ENCODE measurements around the gene RUBCNL.
"Not testable (repeated sequence)": the region's sequence is repeated elsewhere in the genome, so short reads cannot be mapped to it uniquely, and the experiment has no call there.

The RUBCNL gene

DNA sequence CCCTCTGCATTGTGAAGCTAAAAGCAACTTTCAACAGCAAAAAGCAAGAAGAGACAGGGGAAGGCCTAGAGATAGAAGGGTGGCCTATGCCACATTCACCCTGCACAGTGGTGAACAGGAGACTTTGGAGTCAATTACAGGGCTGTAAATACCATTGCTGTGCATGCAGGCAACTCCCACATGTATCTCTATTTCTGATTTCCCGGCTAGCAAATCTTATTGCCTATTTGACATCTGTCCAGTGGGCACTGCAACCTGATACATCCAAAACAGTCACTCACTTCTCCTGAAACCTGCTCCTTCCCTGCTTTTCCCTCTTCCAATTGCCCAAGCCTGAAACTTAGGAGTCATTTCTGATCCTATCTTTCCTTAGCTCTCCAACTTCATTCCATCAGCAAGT, 13.4 kb downstream of the RUBCNL start:
- no peak for DNase-seq (ENCODE audit: low read depth)

DNA sequence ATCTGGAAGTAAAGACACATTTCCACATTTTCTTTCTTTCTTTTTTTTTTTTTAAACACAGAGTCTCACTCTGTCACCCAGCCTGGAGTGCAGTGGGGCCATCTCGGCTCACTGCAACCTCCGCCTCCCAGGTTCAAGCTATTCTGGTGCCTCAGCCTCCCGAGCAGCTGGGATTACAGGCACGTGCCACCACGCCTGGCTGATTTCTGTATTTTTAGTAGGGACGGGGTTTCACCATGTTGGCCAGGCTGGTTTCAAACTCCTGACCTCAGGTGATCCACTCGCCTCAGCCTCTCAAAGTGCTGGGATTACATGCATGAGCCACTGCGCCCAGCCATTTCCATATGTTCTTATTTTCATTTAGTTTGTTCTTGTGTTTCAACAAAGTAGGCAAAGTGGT, 14.1 kb downstream of the RUBCNL start:
- DNase-seq (ENCODE audit: low read depth): not testable (repeated sequence)

GRCh38 chr13:46372071-46372470, 15.0 kb downstream of the RUBCNL start:
- DNase-seq (ENCODE audit: low read depth): no peak

- no peak for DNase-seq (ENCODE audit: low read depth)
Observed at GRCh38 chr13:46369506-46370277, 17.4 kb downstream of the RUBCNL start.

DNA sequence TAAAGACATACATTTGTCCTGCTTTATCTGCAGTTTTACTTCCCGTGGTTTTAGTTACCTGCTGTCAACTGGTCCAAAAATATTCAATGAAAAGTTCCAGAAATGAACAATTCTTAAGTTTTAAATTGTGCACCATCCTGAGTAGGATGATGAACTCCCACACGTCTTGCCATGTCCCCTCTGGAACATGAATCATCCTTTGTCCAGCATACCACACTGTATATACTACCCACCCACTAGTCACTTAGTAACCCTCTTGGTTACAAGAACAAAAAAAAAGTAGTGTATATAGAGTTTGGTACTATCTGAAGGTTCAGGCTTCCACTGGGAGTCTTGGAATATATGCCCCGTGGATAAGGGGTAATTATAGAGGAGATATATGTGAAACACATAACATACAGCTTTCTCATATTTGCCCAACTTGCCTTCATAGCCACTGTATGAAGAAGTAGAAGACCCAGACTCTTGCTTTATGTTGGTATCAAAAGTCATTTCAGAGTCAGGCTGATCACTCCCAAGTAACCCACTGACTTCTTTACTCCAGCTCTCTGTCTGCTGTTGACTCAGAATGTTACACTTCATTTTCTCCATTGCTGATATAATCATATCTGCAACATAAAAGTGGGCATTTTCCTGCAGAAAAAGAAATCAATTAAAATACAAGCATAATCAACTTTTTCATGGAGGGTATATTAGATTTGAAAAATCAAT, 19.3 kb downstream of the RUBCNL start:
- no peak for DNase-seq (ENCODE audit: low read depth)

DNA sequence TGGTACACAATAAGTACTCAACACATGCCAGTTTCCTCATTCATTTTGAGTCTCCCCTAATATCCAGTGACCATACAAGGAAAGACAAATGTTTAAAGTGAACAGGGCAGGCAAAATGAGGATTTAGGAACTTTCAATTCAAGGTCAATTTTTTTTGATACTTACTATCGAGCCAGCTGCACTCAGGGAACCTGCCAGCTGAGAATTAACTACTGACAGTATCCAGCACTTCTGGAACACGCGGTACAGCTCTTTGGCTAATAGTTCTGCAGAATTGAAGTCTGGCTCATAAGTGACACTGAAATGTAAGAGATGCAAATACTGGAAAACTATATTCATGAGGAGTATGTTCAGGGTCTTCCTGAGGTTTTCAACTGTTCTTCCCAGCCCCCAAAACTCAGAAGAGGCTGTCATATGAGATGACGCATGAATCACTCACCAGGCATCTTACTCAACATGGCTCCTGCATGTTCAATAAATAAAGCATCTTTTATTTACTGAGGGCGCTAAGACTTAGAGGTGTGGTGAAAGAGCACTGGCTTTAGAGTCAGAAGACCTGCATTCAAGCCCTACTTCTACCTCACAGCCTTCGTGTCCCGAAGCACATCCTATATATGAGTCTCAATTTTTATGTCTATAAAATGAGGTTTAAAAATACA, 25.6 kb downstream of the RUBCNL start:
- DNase-seq (ENCODE audit: low read depth): no peak

GRCh38 chr13:46360604-46361003, 26.4 kb downstream of the RUBCNL start:
- DNase-seq (ENCODE audit: low read depth): no peak

DNA sequence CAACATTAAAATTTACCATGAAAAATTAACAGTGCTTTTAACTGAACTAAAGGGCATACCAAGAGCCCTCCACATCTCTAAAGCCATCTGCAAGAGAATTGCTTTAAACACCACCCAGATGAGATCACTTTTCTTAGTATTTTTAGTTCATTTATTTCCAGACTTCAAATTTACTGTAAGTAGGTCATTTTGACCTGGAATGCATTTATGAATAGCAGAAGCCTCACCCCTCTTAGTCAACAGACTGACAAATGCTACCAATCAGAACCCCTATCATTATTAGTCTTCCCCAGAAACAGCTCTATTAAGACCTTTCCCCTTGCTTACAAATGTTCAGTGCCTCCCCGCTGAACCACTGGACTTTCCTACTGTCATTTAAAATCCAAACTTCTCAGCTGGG, 27.3 kb downstream of the RUBCNL start:
- no peak for DNase-seq (ENCODE audit: low read depth)

- DNase-seq (ENCODE audit: low read depth): no peak
Observed at GRCh38 chr13:46355901-46356590, 31.0 kb downstream of the RUBCNL start.

DNA sequence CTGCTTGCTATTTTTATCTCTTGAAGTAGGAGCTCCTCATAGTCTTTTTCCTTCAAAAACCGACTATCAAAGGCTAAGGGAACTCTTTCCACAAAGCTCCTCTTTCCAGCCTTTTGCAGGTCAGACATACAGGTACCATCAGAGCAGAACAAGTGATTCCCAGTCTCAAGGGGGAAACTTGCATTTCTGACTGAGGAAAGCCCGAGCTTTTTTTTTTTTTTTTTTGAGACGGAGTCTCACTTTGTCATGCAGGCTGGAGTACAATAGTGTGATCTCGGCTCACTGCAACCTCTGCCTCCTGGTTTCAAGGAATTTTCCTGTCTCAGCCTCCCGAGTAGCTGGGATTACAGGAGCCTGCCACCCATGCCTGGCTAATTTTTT, 32.0 kb downstream of the RUBCNL start:
- no peak for DNase-seq (ENCODE audit: low read depth)

GRCh38 chr13:46354156-46355087, 32.6 kb downstream of the RUBCNL start:
- no peak for DNase-seq (ENCODE audit: low read depth)

- DNase-seq (ENCODE audit: low read depth): no peak
Observed at GRCh38 chr13:46352805-46353204, 34.2 kb downstream of the RUBCNL start.

DNA sequence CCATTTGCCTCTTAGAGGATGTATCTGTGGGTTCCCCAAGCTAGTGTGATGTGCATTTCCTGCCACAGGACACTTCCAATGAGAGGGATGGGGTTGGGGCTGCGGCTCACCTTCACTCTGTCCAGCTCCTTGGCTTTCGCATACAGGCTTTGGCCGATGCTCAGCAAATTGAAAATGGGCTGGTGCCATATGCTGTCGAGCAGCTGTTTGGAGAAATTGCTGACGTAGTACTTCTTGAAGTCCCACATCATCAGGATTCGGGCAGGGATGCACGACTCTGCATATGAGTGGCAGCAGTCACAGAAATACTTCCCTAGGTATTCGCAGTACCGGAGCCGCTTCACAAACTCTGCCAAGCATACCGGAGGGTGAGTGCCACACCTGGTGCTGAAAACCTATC, 37.0 kb downstream of the RUBCNL start:
- no peak for DNase-seq (ENCODE audit: low read depth)

GRCh38 chr13:46348961-46349360, 38.1 kb downstream of the RUBCNL start:
- no peak for DNase-seq (ENCODE audit: low read depth)

DNA sequence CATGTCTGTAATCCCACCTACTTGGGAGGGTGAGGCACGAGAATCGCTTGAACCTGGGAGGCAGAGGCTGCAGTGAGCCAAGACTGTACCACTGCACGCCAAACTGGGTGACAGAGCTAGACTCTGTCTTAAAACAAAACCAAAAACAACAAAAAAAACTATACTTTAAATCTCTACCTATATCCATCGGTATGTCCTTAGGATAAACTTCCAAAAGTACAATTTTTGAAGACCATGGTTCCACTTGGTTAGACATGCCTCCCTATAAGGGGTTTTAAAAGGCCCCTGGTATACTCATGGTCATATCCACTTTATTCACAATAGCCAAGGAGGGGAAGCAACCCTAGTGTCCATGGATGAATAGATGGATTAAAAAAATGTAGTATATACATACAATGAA, 39.8 kb downstream of the RUBCNL start:
- no peak for DNase-seq (ENCODE audit: low read depth)

- no peak for DNase-seq (ENCODE audit: low read depth)
Observed at GRCh38 chr13:46345866-46346265, 41.2 kb downstream of the RUBCNL start.

- DNase-seq (ENCODE audit: low read depth): no peak
Observed at GRCh38 chr13:46345398-46345797, 41.7 kb downstream of the RUBCNL start.

DNA sequence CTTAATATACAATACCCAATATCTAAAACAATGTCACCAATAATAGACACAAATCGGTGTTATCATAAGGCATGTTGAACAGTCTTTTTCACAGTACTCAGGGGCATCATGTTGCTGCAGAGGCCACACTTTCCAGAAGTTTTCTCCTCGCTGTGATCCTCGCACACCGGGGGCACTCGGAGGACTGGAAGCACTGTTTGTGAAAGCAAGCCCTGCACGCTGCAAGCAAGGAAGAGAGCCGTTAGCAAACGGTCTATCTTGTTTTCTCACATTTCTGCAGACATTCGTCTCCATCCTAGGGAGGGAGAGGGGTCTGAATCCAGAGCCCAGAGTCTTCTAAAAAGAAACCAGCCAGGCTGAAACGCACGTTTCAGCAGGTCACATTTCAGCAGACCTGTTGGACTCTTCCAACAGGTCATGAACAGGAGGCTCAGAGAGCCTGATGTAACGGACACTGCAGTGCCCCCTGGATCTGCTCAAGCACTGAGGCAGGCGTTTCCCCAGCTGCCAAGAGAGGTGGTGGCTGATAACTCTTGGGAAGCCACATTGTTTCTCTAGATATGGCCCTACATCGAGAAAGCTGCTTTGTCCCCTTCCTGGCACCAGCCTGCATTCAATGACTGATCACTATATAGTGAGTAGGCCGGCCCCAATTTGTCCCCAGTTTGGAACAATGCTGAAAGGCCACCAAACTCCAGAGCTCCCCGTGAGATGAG, 43.6 kb downstream of the RUBCNL start:
- no peak for DNase-seq (ENCODE audit: low read depth)

- DNase-seq (ENCODE audit: low read depth): no peak
Observed at GRCh38 chr13:46342538-46342937, 44.5 kb downstream of the RUBCNL start.

DNA sequence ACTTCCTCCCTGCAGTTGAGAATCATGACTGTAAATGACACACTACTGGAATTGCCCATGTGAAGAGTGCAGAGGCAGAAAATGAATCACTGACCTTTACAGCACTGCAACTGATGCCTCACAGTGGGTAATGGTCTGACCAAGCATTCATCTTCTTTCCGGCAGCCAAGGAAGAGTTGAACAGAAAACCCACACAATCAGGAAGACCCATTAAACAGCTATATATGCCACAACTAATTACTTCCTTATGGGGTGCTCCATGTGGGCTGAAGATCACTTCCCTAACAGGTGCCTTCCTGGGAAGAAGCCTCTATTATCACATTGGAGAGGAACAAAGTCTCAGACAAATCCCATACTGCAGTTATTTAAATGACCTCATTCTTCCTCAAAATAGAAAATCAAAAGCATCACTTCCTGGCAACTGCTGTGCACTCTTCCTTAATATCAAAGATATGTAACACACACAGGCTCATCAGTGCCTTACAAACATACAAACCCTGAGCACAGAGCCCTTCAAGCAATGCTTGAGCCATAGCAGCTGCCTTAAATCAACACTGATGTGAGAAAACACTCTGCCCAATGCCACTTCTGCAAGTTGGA, 45.8 kb downstream of the RUBCNL start:
- no peak for DNase-seq (ENCODE audit: low read depth)

Measured in CMK (cell line).